ACHN (cell line): ENCODE results near the gene HEXA.
"Not testable (repeated sequence)": the region's sequence is repeated elsewhere in the genome, so short reads cannot be mapped to it uniquely, and the experiment has no call there.

Experiments used
- DNase-seq: peaks from one replicate; pipeline ENCODE4 v3.0.0-alpha.2; 2015
- in situ Hi-C: cut with HindIII; loops from 2 replicates; pipeline ENCODE4 v1.10.0; 2017; ENCODE audit warnings: low sequenced_read_pairs, low pct_ligation_motif_present, low pct_unique_long_range_greater_than_20kb

HEXA gene

GRCh38 chr15:72379856-72380430 is 4.1 kb upstream of the HEXA start:
- in situ Hi-C loops = no loop called here
- no peak for DNase-seq

- in situ Hi-C loops, DNase-seq: not testable (repeated sequence)
Measured at GRCh38 chr15:72379106-72379505, 3.3 kb upstream of the HEXA start.

- in situ Hi-C loops = no loop called here
- DNase-seq = no peak
Measured at GRCh38 chr15:72377331-72377730, 1.5 kb upstream of the HEXA start.

GRCh38 chr15:72375501-72375845 is 341 bp downstream of the HEXA start:
- in situ Hi-C loops = no loop called here
- DNase-seq = no peak

- in situ Hi-C loops = no loop called here
- no peak for DNase-seq
Measured at GRCh38 chr15:72372361-72372760, 3.5 kb downstream of the HEXA start.

GRCh38 chr15:72369964-72370363 is 5.8 kb downstream of the HEXA start:
- in situ Hi-C loops = no loop called here
- DNase-seq = no peak

- no peak for DNase-seq
- in situ Hi-C loops = no loop called here
Measured at GRCh38 chr15:72368899-72369298, 6.9 kb downstream of the HEXA start.

GRCh38 chr15:72368325-72368724 is 7.5 kb downstream of the HEXA start:
- in situ Hi-C loops = no loop called here
- no peak for DNase-seq

- in situ Hi-C loops = no loop called here
- no peak for DNase-seq
Measured at GRCh38 chr15:72365844-72366243, 10.0 kb downstream of the HEXA start.

GRCh38 chr15:72361176-72361575 is 14.6 kb downstream of the HEXA start:
- in situ Hi-C loops = no loop called here
- DNase-seq = no peak

GRCh38 chr15:72358650-72359171 is 17.1 kb downstream of the HEXA start:
- in situ Hi-C loops = no loop called here
- no peak for DNase-seq

GRCh38 chr15:72358121-72358520 is 17.7 kb downstream of the HEXA start:
- no peak for DNase-seq
- in situ Hi-C loops = no loop called here

GRCh38 chr15:72354496-72354895 is 21.3 kb downstream of the HEXA start:
- in situ Hi-C loops = no loop called here
- DNase-seq = no peak

- DNase-seq = no peak
- in situ Hi-C loops = no loop called here
Measured at GRCh38 chr15:72353266-72353665, 22.5 kb downstream of the HEXA start.

- in situ Hi-C loops = no loop called here
Measured at GRCh38 chr15:72345806-72346205, 30.0 kb downstream of the HEXA start.

GRCh38 chr15:72345280-72345679 is 30.5 kb downstream of the HEXA start:
- in situ Hi-C loops = no loop called here
- no peak for DNase-seq

More at GRCh38 chr15:72345806-72346205, 30.0 kb downstream of the HEXA start:
- DNase-seq = no peak

GRCh38 chr15:72344602-72345001 is 31.2 kb downstream of the HEXA start:
- in situ Hi-C loops = no loop called here

GRCh38 chr15:72342385-72342784 is 33.4 kb downstream of the HEXA start:
- in situ Hi-C loops = no loop called here
- peak; percentile 29 for DNase-seq

More at GRCh38 chr15:72344602-72345001, 31.2 kb downstream of the HEXA start:
- no peak for DNase-seq

GRCh38 chr15:72341361-72341760 is 34.5 kb downstream of the HEXA start:
- DNase-seq = peak; percentile 27

GRCh38 chr15:72340366-72340765 is 35.4 kb downstream of the HEXA start:
- no peak for DNase-seq
- in situ Hi-C loops = no loop called here

More at GRCh38 chr15:72341361-72341760, 34.5 kb downstream of the HEXA start:
- in situ Hi-C loops = no loop called here

- no peak for DNase-seq
- in situ Hi-C loops = no loop called here
Measured at GRCh38 chr15:72339777-72340177, 36.0 kb downstream of the HEXA start.
